H1 (cell line): ENCODE results near the gene GJC2. TPM values are rescaled to one million over a fixed set of nuclear protein-coding genes. Genes with fewer than 3 reads are reported as not detected.
A peak's percentile ranks its signal among the peaks of the same experiment; 100 is the strongest.

Experiments
- CTCF ChIA-PET: fragments of 300-600 bp; sonication (Branson Sonifier 250); formaldehyde crosslinking; loops from one replicate; lab custom pipeline; 2021; ENCODE audit not compliant: partially characterized antibody; lab: Charles Lee
- POLR2A ChIA-PET: fragments of 300-600 bp; sonication (Branson Sonifier 250); formaldehyde crosslinking; loops from one replicate; lab custom pipeline; 2021; ENCODE audit warnings: inconsistent platforms; ENCODE audit not compliant: partially characterized antibody; lab: Charles Lee
- DNase-seq, 2 experiments: peaks; one replicate each; pipeline versions ENCODE4 v3.0.0 to v3.0.0-alpha.2; 2010 to 2022; ENCODE audit warnings: low spot score in 2 of 2, low read depth in 1 of 2, mixed read lengths in 1 of 2
- FAIRE-seq: peaks from 2 replicates; lab custom pipeline; 2011; peaks lifted over from hg19 to GRCh38; lab: Jason Lieb, UNC
- H2AFZ ChIP-seq: 2 replicates; pipeline ENCODE4 v1.8.1; 2012; ENCODE audit warnings: low read length, inconsistent platforms
- H2AK5ac ChIP-seq: 2 replicates; pipeline ENCODE4 v1.6.1; 2013; ENCODE audit warnings: low read depth, low read length
- H2BK120ac ChIP-seq: replicated peaks from 2 replicates; pipeline ENCODE3; 2013; ENCODE audit warnings: low read depth, low read length, inconsistent platforms
- H2BK12ac ChIP-seq: 2 replicates; pipeline ENCODE4 v1.6.1; 2013; ENCODE audit warnings: low read depth, low read length
- H2BK15ac ChIP-seq: 2 replicates; pipeline ENCODE4 v1.6.1; 2013; ENCODE audit warnings: low read length
- H2BK20ac ChIP-seq: 2 replicates; pipeline ENCODE4 v1.6.1; 2013; ENCODE audit warnings: low read length
- H2BK5ac ChIP-seq: 2 replicates; pipeline ENCODE4 v1.6.1; 2013; ENCODE audit warnings: low read depth, low read length
- H3K14ac ChIP-seq: 2 replicates; pipeline ENCODE4 v1.6.1; 2013; ENCODE audit warnings: inconsistent platforms; ENCODE audit not compliant: insufficient read length
- H3K18ac ChIP-seq: 2 replicates; pipeline ENCODE4 v1.6.1; 2013; ENCODE audit warnings: low read length; ENCODE audit errors: extremely low read depth
- H3K23ac ChIP-seq: 2 replicates; pipeline ENCODE4 v1.6.1; 2013; ENCODE audit warnings: inconsistent platforms; ENCODE audit not compliant: insufficient read length
- H3K23me2 ChIP-seq: 2 replicates; pipeline ENCODE4 v1.6.1; 2013; ENCODE audit warnings: low read depth, low read length
- H3K27ac ChIP-seq: 2 replicates; pipeline ENCODE4 v1.6.1; 2011; ENCODE audit warnings: low read depth, low read length, inconsistent platforms
- H3K27me3 ChIP-seq, 4 experiments: replicated peaks in 1 of 4; 1 replicate in 1 of 4; 2 replicates in 3 of 4; pipeline versions ENCODE4 v1.6.1 to v1.8.1; 2011 to 2013; ENCODE audit warnings: low read length in 3 of 4, mild to moderate bottlenecking in 3 of 4, inconsistent platforms in 2 of 4, mixed read lengths in 2 of 4, moderate library complexity in 1 of 4; ENCODE audit not compliant: control insufficient read depth in 3 of 4, insufficient read depth in 3 of 4; ENCODE audit errors: extremely low read depth in 1 of 4
- H3K36me3 ChIP-seq, 4 experiments: 2 replicates each; pipeline versions ENCODE4 v1.6.1 to v1.8.1; 2011 to 2013; ENCODE audit warnings: mild to moderate bottlenecking in 4 of 4, low read length in 3 of 4, moderate library complexity in 2 of 4, control low read depth in 1 of 4, inconsistent platforms in 1 of 4; ENCODE audit not compliant: insufficient read depth in 4 of 4, control insufficient read depth in 2 of 4
- H3K4ac ChIP-seq: replicated peaks from 2 replicates; pipeline ENCODE3; 2013; ENCODE audit warnings: low read length, low read depth, mixed read lengths, inconsistent platforms; ENCODE audit not compliant: insufficient read length
- H3K4me1 ChIP-seq, 4 experiments: replicated peaks in 1 of 4; 1 replicate in 1 of 4; 2 replicates in 3 of 4; pipeline versions ENCODE4 v1.6.1 to v1.8.1; 2011 to 2013; ENCODE audit warnings: low read length in 3 of 4, inconsistent platforms in 2 of 4, mixed read lengths in 1 of 4; ENCODE audit not compliant: insufficient read depth in 4 of 4, control insufficient read depth in 3 of 4
- H3K4me2 ChIP-seq, 2 experiments: 2 replicates each; pipeline versions ENCODE4 v1.6.1 to v1.8.1; 2011 to 2013; ENCODE audit warnings: low read depth in 2 of 2, low read length in 2 of 2, control low read depth in 1 of 2, inconsistent platforms in 1 of 2, mild to moderate bottlenecking in 1 of 2; ENCODE audit not compliant: insufficient read depth in 1 of 2
- H3K4me3 ChIP-seq, 4 experiments: fragments of 200-600, 300-600 bp in 1 of 4; sonication (generic), shearing (Covaris generic), sonication (Bioruptor Twin) in 1 of 4; 2 replicates each; pipeline versions ENCODE4 v1.5.1 to v1.8.1; 2011 to 2016; ENCODE audit warnings: low read length in 4 of 4, low read depth in 3 of 4, control low read depth in 2 of 4, inconsistent platforms in 2 of 4, mild to moderate bottlenecking in 2 of 4, mixed read lengths in 1 of 4, moderate library complexity in 1 of 4; ENCODE audit not compliant: insufficient read depth in 2 of 4; ENCODE audit errors: extremely low read depth in 1 of 4
- H3K56ac ChIP-seq: replicated peaks from 2 replicates; pipeline ENCODE3; 2013; ENCODE audit warnings: low read depth, mild to moderate bottlenecking, mixed read lengths, low read length, inconsistent platforms; ENCODE audit not compliant: insufficient read length
- H3K79me1 ChIP-seq: 2 replicates; pipeline ENCODE4 v1.6.1; 2013; ENCODE audit warnings: low read depth, low read length, control low read depth
- H3K79me2 ChIP-seq, 2 experiments: 2 replicates each; pipeline versions ENCODE4 v1.6.1 to v1.8.1; 2012 to 2013; ENCODE audit warnings: low read length in 2 of 2, mild to moderate bottlenecking in 2 of 2, inconsistent platforms in 1 of 2; ENCODE audit not compliant: insufficient read depth in 2 of 2, control insufficient read depth in 1 of 2
- H3K9ac ChIP-seq, 4 experiments: replicated peaks in 1 of 4; 1 replicate in 1 of 4; 2 replicates in 3 of 4; pipeline versions ENCODE4 v1.6.1 to v1.8.1; 2011 to 2013; ENCODE audit warnings: low read depth in 3 of 4, low read length in 3 of 4, control low read depth in 2 of 4, mild to moderate bottlenecking in 2 of 4, moderate library complexity in 2 of 4, inconsistent platforms in 1 of 4; ENCODE audit errors: extremely low read depth in 1 of 4
- H3K9me3 ChIP-seq, 2 experiments: 2 replicates each; pipeline versions ENCODE4 v1.6.1 to v1.8.1; 2012 to 2013; ENCODE audit warnings: mild to moderate bottlenecking in 2 of 2, moderate library complexity in 2 of 2, control low read depth in 1 of 2, inconsistent platforms in 1 of 2, low read depth in 1 of 2, low read length in 1 of 2, mixed read lengths in 1 of 2; ENCODE audit not compliant: insufficient read depth in 2 of 2
- H4K20me1 ChIP-seq, 2 experiments: replicated peaks in 1 of 2; 2 replicates each; pipeline versions ENCODE3 to v1.8.1; 2011 to 2013; ENCODE audit warnings: inconsistent platforms in 2 of 2, low read length in 2 of 2, mild to moderate bottlenecking in 1 of 2; ENCODE audit not compliant: insufficient read depth in 2 of 2, control insufficient read depth in 1 of 2
- H4K5ac ChIP-seq: 2 replicates; pipeline ENCODE4 v1.6.1; 2013; ENCODE audit warnings: low read length, low read depth, mixed read lengths, inconsistent platforms; ENCODE audit not compliant: insufficient read length
- H4K8ac ChIP-seq: 2 replicates; pipeline ENCODE4 v1.8.0; 2013; ENCODE audit warnings: mild to moderate bottlenecking, moderate library complexity, low read length, inconsistent platforms; ENCODE audit not compliant: insufficient read depth; ENCODE audit errors: extremely low read depth
- H4K91ac ChIP-seq: replicated peaks from 2 replicates; pipeline ENCODE3; 2013; ENCODE audit warnings: low read length, mixed read lengths, inconsistent platforms; ENCODE audit not compliant: insufficient read length
- CHD1 ChIP-seq: IDR thresholded peaks from 2 replicates; pipeline ENCODE4 v1.6.1; 2012; ENCODE audit warnings: low read depth, low read length, improper control_type of control experiment
- RXRA ChIP-seq: IDR thresholded peaks from 2 replicates; pipeline ENCODE4 v1.6.1; 2011; ENCODE audit warnings: low read depth, mild to moderate bottlenecking, low read length, moderate library complexity; ENCODE audit not compliant: insufficient read depth
- WGBS, 2 experiments: shearing (Covaris generic) in 1 of 2; methylation state at CpG; one replicate each; pipeline versions ENCODE4 v1.1.6 to v1.1.7; 2013 to 2015; ENCODE audit warnings: low lambda C conversion rate in 2 of 2, mixed read lengths in 2 of 2, inconsistent platforms in 1 of 2, low coverage in 1 of 2, missing lambda C conversion rate in 1 of 2; ENCODE audit not compliant: insufficient replicate concordance in 2 of 2, insufficient coverage in 1 of 2, insufficient read length in 1 of 2; ENCODE audit errors: extremely low coverage in 1 of 2, missing lambda C conversion rate in 1 of 2; 5-methylcytosine and 5-hydroxymethylcytosine counted together
- polyA plus RNA-seq, 7 experiments: library from polyadenylated mRNA; depleted of rRNA in 3 of 7; stranded (reverse) in 5 of 7; unstranded in 2 of 7; fragments of >200 nt in 5 of 7; fragments of 200-250 nt in 2 of 7; gene quantifications; 1 replicate in 5 of 7; 2 replicates in 1 of 7; 4 replicates in 1 of 7; pipeline versions ENCODE4 v1.2.1 to v1.2.3, GENCODE V29; 2011 to 2013; ENCODE audit warnings: missing spikeins in 2 of 7, mixed read lengths in 2 of 7
- total RNA-seq: library from RNA; stranded (reverse); fragmentation: NEBNext Ultra II Directional; extraction: Animal tissue kit (Norgen Biotek cat#: 25700); gene quantifications from 2 replicates; pipeline ENCODE4 v1.2.1, GENCODE V29; 2021

Gene GJC2
- total and polyA plus RNA-seq, 2 of the 8 experiments (the other 6 are each of a cell fraction or from before 2014, with no cell fraction given), result 0.17 to 0.54 TPM

DNA sequence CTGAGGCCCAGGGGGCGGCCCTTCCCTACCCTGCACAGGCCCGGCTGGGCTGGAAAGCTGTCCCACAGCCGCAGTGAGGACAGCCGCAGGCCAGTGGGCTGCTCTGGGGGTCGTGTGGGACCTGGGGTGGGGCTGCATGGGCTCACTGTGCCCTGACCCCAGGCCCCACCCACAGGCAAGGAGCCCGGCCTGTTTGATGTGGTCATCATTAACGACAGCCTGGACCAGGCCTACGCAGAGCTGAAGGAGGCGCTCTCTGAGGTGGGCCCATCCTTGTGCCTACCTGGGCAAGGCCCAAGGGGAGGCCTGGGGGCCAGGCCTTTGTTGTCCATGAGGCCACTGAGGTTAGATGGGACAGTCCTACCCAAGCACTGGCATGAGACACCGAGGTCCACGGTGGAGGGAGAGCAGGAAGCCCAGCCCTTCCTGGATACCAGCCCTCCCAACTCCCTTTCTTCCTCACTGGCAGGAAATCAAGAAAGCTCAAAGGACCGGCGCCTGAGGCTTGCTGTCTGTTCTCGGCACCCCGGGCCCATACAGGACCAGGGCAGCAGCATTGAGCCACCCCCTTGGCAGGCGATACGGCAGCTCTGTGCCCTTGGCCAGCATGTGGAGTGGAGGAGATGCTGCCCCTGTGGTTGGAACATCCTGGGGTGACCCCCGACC is 1.4 kb upstream of the GJC2 start:
- Histone ChIP-seq H4K20me1 (peaks cover 2 to 15% of the 10 kb centered on the region in 2 experiments), H4K91ac (no peak overlapping the region), H2BK20ac (no peak overlapping the region), H3K18ac (no peak overlapping the region), H3K4me2 (no peak overlapping the region), H3K36me3 (no peaks in the 10 kb centered on the region), H3K9ac (no peak overlapping the region; a peak in 1 of 7 replicates), H3K56ac (no peak overlapping the region), H2AK5ac (no peak overlapping the region), H3K4ac (no peak overlapping the region), H4K8ac (peak overlapping the region; percentile 18; the same call in 1 of the 2 replicates), H3K23ac (no peak overlapping the region), H3K9me3 (no peaks in the 10 kb centered on the region), H3K27me3 (no peaks in the 10 kb centered on the region), H3K14ac (no peak overlapping the region), H3K79me1 (peaks cover 4% of the 10 kb centered on the region), H3K27ac (no peak overlapping the region), H3K79me2 (peaks cover 0 to 16% of the 10 kb centered on the region in 2 experiments; a peak in 2 of 4 replicates), H4K5ac (no peak overlapping the region), H3K4me1 (peaks cover 0 to 10% (median 4%) of the 10 kb centered on the region in 4 experiments; a peak in 1 of 7 replicates), H2BK12ac (no peak overlapping the region), H3K4me3 (no peak overlapping the region), H2BK120ac (no peak overlapping the region), H3K23me2 (no peaks in the 10 kb centered on the region; the same call in 1 of the 2 replicates), H2BK15ac (no peak overlapping the region), H2BK5ac (no peak overlapping the region), H2AFZ (no peak overlapping the region)
- FAIRE-seq (no peak), DNase-seq (peak in 1 of 2 experiments; percentile 38)
- POLR2A ChIA-PET, result interaction anchor here (0.8 to 3.1 kb wide), 7 partner anchors 8 to 65 kb away, joined by 3 to 18 read pairs (median 3); partner anchors contain the start of genes C1orf35 and GUK1
- WGBS, 2 experiments, result 93% methylated on average over 15 of the region's 18 CpGs; no CpG with 5 or more reads in 1 of the 2 experiments
- CTCF ChIA-PET, result interaction anchor here (1.1 to 2.0 kb wide), 4 partner anchors 14 to 144 kb away, joined by 3 to 7 read pairs (median 4); no protein-coding TSS in a partner anchor
- TF ChIP-seq CHD1 (no peak), RXRA (no peak)
